ENCODE measurements around the gene KCNG2. TPM values are rescaled to one million over a fixed set of nuclear protein-coding genes. Genes with fewer than 3 reads are reported as not detected.

The KCNG2 gene
- total and polyA plus RNA-seq, 4 experiments from 2014 or later: not detected

DNA sequence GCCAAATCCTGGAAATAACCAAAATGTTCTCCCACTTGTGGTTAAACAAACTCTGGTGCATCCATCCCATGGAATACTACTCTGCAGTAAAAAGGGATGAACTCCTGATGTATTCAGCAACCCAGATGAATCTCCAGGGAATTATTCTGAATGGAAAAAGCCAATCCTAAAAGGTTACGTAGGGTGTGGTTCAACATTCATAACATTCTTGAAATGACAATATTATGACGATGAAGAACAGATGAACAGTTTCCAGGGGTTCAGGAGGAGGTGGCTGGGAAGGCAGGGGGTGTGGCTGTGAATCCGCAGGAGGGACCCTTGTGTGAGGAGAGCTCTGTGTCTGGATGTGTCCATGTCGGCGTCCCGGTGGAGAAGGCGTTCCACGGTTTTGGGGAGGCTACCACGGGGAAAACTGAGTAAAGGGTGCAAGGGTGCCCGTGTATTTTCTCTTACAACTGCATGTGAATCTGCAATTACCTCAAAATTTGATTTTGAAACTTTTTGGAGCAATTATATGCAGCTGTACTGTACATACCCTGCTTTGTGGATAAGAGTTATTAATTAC, 47.3 kb downstream of the KCNG2 start:
- ChIA-PET POLR2A (ENCODE audit: partially characterized antibody) (no interaction called here), CTCF (ENCODE audit: partially characterized antibody) (no interaction called here)

GRCh38 chr18:79846936-79847557, 49.3 kb downstream of the KCNG2 start:
- DNase-seq: no peak
- Mint-ChIP-seq H3K27me3 (peaks cover 0 to 4% of the 10 kb centered on the region in 2 donors), H3K36me3 (no peaks in the 10 kb centered on the region), H3K9me3 (peaks cover 0 to 7% (median 3%) of the 10 kb centered on the region in 8 donors), H3K4me1 (peaks cover 0 to 2% (median 0%) of the 10 kb centered on the region in 4 donors), H3K4me3 (no peak overlapping the region), H3K27ac (no peak overlapping the region)
- ChIA-PET POLR2A (ENCODE audit: partially characterized antibody) (no interaction called here), CTCF (ENCODE audit: partially characterized antibody) (no interaction called here)
- Histone ChIP-seq H3K4me3 (ENCODE audit: low read length in 2 of 2) (no peak overlapping the region), H3K27ac (ENCODE audit: low read depth, low read length) (no peak overlapping the region), H3K4me1 (ENCODE audit: insufficient read depth, low read length) (no peaks in the 10 kb centered on the region), H3K36me3 (ENCODE audit: insufficient read depth, low read length) (no peaks in the 10 kb centered on the region), H3K9me3 (ENCODE audit: control insufficient read depth in 1 of 2, low read length in 2 of 2) (no peaks in the 10 kb centered on the region), H3K27me3 (ENCODE audit: insufficient read depth, low read length) (no peaks in the 10 kb centered on the region)
- intact Hi-C loops (cut with micrococcal nuclease): no loop called here

More for the DNA sequence above, 47.3 kb downstream of the KCNG2 start:
- H3K27me3 ChIP-seq (ENCODE audit: insufficient read depth, low read length): no peaks in the 10 kb centered on the region
- intact Hi-C loops (cut with micrococcal nuclease): no loop called here
- H3K9me3 ChIP-seq (ENCODE audit: control insufficient read depth in 1 of 2, low read length in 2 of 2): no peaks in the 10 kb centered on the region
- H3K4me3 ChIP-seq (ENCODE audit: low read length in 2 of 2): no peak overlapping the region
- Mint-ChIP-seq H3K27me3 (peaks cover 0 to 6% of the 10 kb centered on the region in 2 donors), H3K27ac (no peak overlapping the region), H3K4me3 (no peak overlapping the region), H3K4me1 (peaks cover 0 to 2% (median 0%) of the 10 kb centered on the region in 4 donors), H3K36me3 (no peaks in the 10 kb centered on the region), H3K9me3 (peaks cover 0 to 10% (median 3%) of the 10 kb centered on the region in 8 donors)
- no peaks in the 10 kb centered on the region for H3K4me1 ChIP-seq (ENCODE audit: insufficient read depth, low read length)
- no peaks in the 10 kb centered on the region for H3K36me3 ChIP-seq (ENCODE audit: insufficient read depth, low read length)
- no peak for DNase-seq
- no peak overlapping the region for H3K27ac ChIP-seq (ENCODE audit: low read depth, low read length)

DNA sequence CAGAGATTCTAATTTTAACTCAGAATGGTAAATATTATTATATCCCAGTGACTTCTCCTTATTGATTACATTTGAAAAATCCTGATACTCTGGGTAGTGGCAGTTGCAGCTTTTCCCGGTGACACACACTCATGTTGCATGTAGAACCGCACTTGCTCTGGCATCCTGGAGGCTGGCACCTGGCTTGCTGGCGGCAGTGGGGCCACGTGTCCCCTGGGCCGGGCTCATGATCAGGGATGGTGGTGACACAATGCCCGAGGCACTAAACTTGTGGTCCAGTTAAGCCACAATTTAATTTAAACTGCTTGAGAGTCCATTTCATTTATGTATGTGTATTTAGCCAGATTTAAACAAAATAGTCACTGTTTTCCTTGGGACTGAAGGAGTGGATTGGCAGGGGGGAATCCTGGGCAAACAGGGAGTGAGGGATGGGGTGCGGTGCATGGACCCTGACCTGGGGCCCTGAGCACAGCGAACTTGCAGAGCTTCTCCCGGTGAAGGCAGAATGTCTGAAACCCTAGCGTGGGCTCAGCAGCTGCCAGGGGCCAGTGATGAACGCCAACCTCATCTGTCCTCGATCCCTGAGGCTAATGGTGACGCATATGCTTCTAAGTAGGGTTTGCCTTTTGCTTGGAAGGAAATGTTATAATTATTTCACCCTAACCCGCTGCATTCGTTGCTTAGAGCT, 50.0 kb downstream of the KCNG2 start:
- POLR2A ChIA-PET (ENCODE audit: partially characterized antibody): no interaction called here
- Mint-ChIP-seq H3K36me3 (no peaks in the 10 kb centered on the region), H3K27me3 (peaks cover 0 to 4% of the 10 kb centered on the region in 2 donors), H3K27ac (no peak overlapping the region), H3K9me3 (peaks cover 0 to 3% (median under 1%) of the 10 kb centered on the region in 8 donors), H3K4me1 (peaks cover 0 to 2% (median 0%) of the 10 kb centered on the region in 4 donors), H3K4me3 (no peak overlapping the region)
- H3K4me1 ChIP-seq (ENCODE audit: insufficient read depth, low read length): no peaks in the 10 kb centered on the region
- no peak overlapping the region for H3K27ac ChIP-seq (ENCODE audit: low read depth, low read length)
- no peaks in the 10 kb centered on the region for H3K27me3 ChIP-seq (ENCODE audit: insufficient read depth, low read length)
- CTCF ChIA-PET (ENCODE audit: partially characterized antibody): no interaction called here
- no peaks in the 10 kb centered on the region for H3K36me3 ChIP-seq (ENCODE audit: insufficient read depth, low read length)
- DNase-seq: no peak
- H3K4me3 ChIP-seq (ENCODE audit: low read length in 2 of 2): no peak overlapping the region
- H3K9me3 ChIP-seq (ENCODE audit: control insufficient read depth in 1 of 2, low read length in 2 of 2): no peaks in the 10 kb centered on the region
- intact Hi-C loops (cut with micrococcal nuclease): no loop called here

GRCh38 chr18:79848294-79848578, 50.5 kb downstream of the KCNG2 start:
- Mint-ChIP-seq H3K4me1 (peaks cover 0 to 2% (median 0%) of the 10 kb centered on the region in 4 donors), H3K36me3 (no peaks in the 10 kb centered on the region), H3K9me3 (peaks cover 0 to 2% (median 0%) of the 10 kb centered on the region in 8 donors), H3K27me3 (peaks cover 0 to 4% of the 10 kb centered on the region in 2 donors), H3K4me3 (no peak overlapping the region), H3K27ac (no peak overlapping the region)
- Histone ChIP-seq H3K4me1 (ENCODE audit: insufficient read depth, low read length) (no peaks in the 10 kb centered on the region), H3K36me3 (ENCODE audit: insufficient read depth, low read length) (no peaks in the 10 kb centered on the region), H3K9me3 (ENCODE audit: control insufficient read depth in 1 of 2, low read length in 2 of 2) (no peaks in the 10 kb centered on the region), H3K27ac (ENCODE audit: low read depth, low read length) (no peak overlapping the region), H3K4me3 (ENCODE audit: low read length in 2 of 2) (no peak overlapping the region), H3K27me3 (ENCODE audit: insufficient read depth, low read length) (no peaks in the 10 kb centered on the region)
- ChIA-PET CTCF (ENCODE audit: partially characterized antibody) (no interaction called here), POLR2A (ENCODE audit: partially characterized antibody) (no interaction called here)
- intact Hi-C loops (cut with micrococcal nuclease): no loop called here
- DNase-seq: no peak

DNA sequence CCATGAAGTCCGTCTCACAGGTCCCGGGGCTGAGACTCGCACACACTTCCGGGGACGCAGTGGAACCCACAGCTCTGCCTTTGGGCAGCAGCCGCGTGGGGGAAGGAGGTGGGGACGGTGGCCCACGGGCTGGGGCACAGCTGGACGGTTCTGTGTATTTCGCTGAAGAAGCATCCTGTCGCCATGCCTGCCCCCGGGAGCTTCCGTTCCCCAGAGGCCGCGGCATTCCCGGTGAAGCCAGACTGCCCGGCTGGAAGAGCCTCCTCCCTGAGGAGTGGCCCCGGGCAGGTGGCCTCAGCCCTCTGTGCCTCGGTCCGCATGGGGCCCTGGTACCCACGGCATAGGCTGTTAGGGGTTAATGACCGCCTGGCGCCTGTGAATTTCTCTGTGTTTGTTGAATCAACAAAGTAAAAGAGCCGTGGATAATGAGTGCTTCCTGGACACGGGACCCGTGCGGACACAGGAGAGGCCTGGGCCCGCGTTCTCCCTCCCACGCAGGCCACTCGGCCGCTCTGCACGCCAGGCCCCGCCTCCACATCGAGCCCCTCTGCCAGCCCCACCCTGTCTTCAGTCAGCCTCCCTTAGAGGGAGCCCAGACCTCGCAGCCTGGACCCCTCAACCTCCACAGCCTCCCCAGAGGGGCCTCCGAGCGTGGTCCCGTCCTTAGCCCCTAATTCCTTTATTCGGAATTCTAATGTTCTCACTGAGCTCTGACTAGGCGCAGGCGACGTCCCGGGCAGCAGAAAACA, 51.0 kb downstream of the KCNG2 start:
- H3K27me3 ChIP-seq (ENCODE audit: insufficient read depth, low read length): no peaks in the 10 kb centered on the region
- no peak for DNase-seq

DNA sequence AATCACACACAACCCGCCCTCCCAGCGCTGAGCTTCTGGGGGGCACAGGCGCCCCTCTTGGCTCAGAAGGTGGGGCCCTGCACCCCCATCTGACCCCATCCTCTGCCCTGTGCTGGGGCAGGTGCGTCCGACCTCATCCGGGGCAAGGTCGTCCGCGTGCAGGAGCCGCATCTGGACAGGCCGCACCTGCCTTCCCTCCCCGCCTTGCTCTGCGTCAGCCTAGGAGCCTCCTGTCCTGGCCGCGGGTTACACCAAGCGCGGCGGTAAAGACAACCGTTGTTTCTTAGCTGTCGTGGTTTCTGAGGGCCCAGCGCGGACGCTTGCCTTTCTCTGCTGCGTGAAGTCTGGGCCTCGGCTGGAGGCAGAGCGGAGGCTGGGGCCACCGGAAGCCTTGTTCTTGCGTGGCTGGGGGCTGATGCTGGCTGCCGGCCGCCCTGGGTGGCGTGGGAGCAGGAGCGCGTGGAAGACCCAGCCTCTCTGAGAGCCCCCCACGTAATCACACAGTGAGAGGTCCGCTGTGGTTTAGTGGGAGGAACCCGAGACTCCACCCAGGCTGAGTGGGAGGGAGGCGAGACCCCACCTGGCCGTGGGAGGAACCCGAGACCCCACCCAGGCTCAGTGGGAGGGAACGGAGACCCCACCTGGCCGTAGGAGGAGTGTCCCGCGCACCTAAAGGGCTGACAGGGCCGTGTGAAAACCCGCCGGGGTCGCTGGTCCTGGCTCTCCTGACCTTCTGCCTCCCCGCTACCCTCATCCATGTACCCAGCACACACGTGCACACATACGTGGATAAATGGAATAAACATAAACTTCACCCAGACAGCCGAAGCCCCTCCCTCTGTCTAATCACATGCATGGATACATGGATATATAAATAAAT, 51.8 kb downstream of the KCNG2 start:
- Mint-ChIP-seq H3K27me3 (peaks cover 0 to 6% of the 10 kb centered on the region in 2 donors), H3K4me1 (no peaks in the 10 kb centered on the region), H3K4me3 (no peak overlapping the region), H3K27ac (no peak overlapping the region), H3K36me3 (no peaks in the 10 kb centered on the region), H3K9me3 (no peaks in the 10 kb centered on the region)
- Histone ChIP-seq H3K27ac (ENCODE audit: low read depth, low read length) (no peak overlapping the region), H3K36me3 (ENCODE audit: insufficient read depth, low read length) (no peaks in the 10 kb centered on the region), H3K4me3 (ENCODE audit: low read length in 2 of 2) (no peak overlapping the region), H3K4me1 (ENCODE audit: insufficient read depth, low read length) (no peaks in the 10 kb centered on the region), H3K9me3 (ENCODE audit: control insufficient read depth in 1 of 2, low read length in 2 of 2) (no peaks in the 10 kb centered on the region), H3K27me3 (ENCODE audit: insufficient read depth, low read length) (no peaks in the 10 kb centered on the region)
- intact Hi-C loops (cut with micrococcal nuclease): no loop called here
- CTCF ChIA-PET (ENCODE audit: partially characterized antibody): no interaction called here
- POLR2A ChIA-PET (ENCODE audit: partially characterized antibody): no interaction called here
- no peak for DNase-seq

More for the DNA sequence above, 51.0 kb downstream of the KCNG2 start:
- intact Hi-C loops (cut with micrococcal nuclease): no loop called here
- Histone ChIP-seq H3K9me3 (ENCODE audit: control insufficient read depth in 1 of 2, low read length in 2 of 2) (no peaks in the 10 kb centered on the region), H3K36me3 (ENCODE audit: insufficient read depth, low read length) (no peaks in the 10 kb centered on the region), H3K27ac (ENCODE audit: low read depth, low read length) (no peak overlapping the region), H3K4me1 (ENCODE audit: insufficient read depth, low read length) (no peaks in the 10 kb centered on the region), H3K4me3 (ENCODE audit: low read length in 2 of 2) (no peak overlapping the region)
- H3K4me3 Mint-ChIP-seq: no peak overlapping the region
- H3K9me3 Mint-ChIP-seq: no peaks in the 10 kb centered on the region
- peaks cover 0 to 4% of the 10 kb centered on the region in 2 donors for H3K27me3 Mint-ChIP-seq
- no peak overlapping the region for H3K27ac Mint-ChIP-seq
- H3K36me3 Mint-ChIP-seq: no peaks in the 10 kb centered on the region
- CTCF ChIA-PET (ENCODE audit: partially characterized antibody): no interaction called here
- POLR2A ChIA-PET (ENCODE audit: partially characterized antibody): no interaction called here
- H3K4me1 Mint-ChIP-seq: peaks cover 0 to 2% (median 0%) of the 10 kb centered on the region in 4 donors
